ENCODE measurements around the gene CHTF18. TPM values are rescaled to one million over a fixed set of nuclear protein-coding genes. Genes with fewer than 3 reads are reported as not detected.
"Not testable (repeated sequence)": the region's sequence is repeated elsewhere in the genome, so short reads cannot be mapped to it uniquely, and the experiment has no call there.

Gene CHTF18
- total RNA-seq, 1 donor from 2014 or later: 23.8 TPM

GRCh38 chr16:831571-832413 is 43.4 kb downstream of the CHTF18 start:
- no peak for DNase-seq

- DNase-seq: no peak
Measured at GRCh38 chr16:832652-833336, 44.4 kb downstream of the CHTF18 start.

GRCh38 chr16:833411-833810 is 45.0 kb downstream of the CHTF18 start:
- DNase-seq: no peak

GRCh38 chr16:835373-835772 is 47.0 kb downstream of the CHTF18 start:
- DNase-seq: no peak

- DNase-seq: no peak
Measured at GRCh38 chr16:836221-836620, 47.8 kb downstream of the CHTF18 start.

- not testable (repeated sequence) for DNase-seq
Measured at GRCh38 chr16:836822-837221, 48.4 kb downstream of the CHTF18 start.

- DNase-seq: no peak
Measured at GRCh38 chr16:838741-839140, 50.3 kb downstream of the CHTF18 start.

GRCh38 chr16:839643-840408 is 51.4 kb downstream of the CHTF18 start:
- no peak for DNase-seq

GRCh38 chr16:840561-841454 is 52.4 kb downstream of the CHTF18 start:
- no peak for DNase-seq

GRCh38 chr16:841455-842060 is 53.1 kb downstream of the CHTF18 start:
- DNase-seq: no peak

- peak; percentile 68 for DNase-seq
Measured at GRCh38 chr16:842061-842476, 53.6 kb downstream of the CHTF18 start.

- DNase-seq: no peak
Measured at GRCh38 chr16:842711-843560, 54.5 kb downstream of the CHTF18 start.

- no peak for DNase-seq
Measured at GRCh38 chr16:843771-844170, 55.4 kb downstream of the CHTF18 start.

GRCh38 chr16:844638-845350 is 56.4 kb downstream of the CHTF18 start:
- DNase-seq: no peak

GRCh38 chr16:845351-845745 is 56.9 kb downstream of the CHTF18 start:
- DNase-seq: no peak

- DNase-seq: no peak
Measured at GRCh38 chr16:847151-847550, 58.7 kb downstream of the CHTF18 start.
